ENCODE measurements around the gene SF3B4. TPM values are rescaled to one million over a fixed set of nuclear protein-coding genes. Genes with fewer than 3 reads are reported as not detected.

The SF3B4 gene
- total RNA-seq, 1 experiment from 2014 or later: 127 TPM

- Histone ChIP-seq H3K4me1 (ENCODE audit: insufficient read depth, low read length) (no peaks in the 10 kb centered on the region), H4K91ac (ENCODE audit: insufficient read length, low read depth, low read length) (no peak overlapping the region), H3K23me2 (ENCODE audit: insufficient read length, low read depth, low read length, poor library complexity, severe bottlenecking) (no peaks in the 10 kb centered on the region), H2AFZ (ENCODE audit: low read length) (no peak overlapping the region), H4K8ac (replicated peaks; ENCODE audit: insufficient read length, low read depth, low read length) (no peak overlapping the region), H3K27ac (ENCODE audit: insufficient read length, low read depth, low read length) (no peak overlapping the region), H2BK20ac (ENCODE audit: low read depth, low read length, poor library complexity, severe bottlenecking) (no peak overlapping the region), H3K18ac (ENCODE audit: insufficient read length, low read depth, low read length) (no peak overlapping the region), H3K9me3 (ENCODE audit: control insufficient read depth, low read depth, low read length) (no peaks in the 10 kb centered on the region), H3K4me2 (ENCODE audit: insufficient read depth, insufficient read length, low read length) (no peak overlapping the region), H2BK120ac (ENCODE audit: low read depth, low read length, poor library complexity, severe bottlenecking) (no peak overlapping the region), H3K79me2 (ENCODE audit: insufficient read depth, low read length) (no peaks in the 10 kb centered on the region), H3K27me3 (ENCODE audit: insufficient read depth, low read length) (no peaks in the 10 kb centered on the region), H3K4ac (ENCODE audit: low read depth, low read length) (no peak overlapping the region), H4K5ac (ENCODE audit: insufficient read length, low read depth, low read length) (no peak overlapping the region), H4K20me1 (ENCODE audit: control insufficient read depth, insufficient read depth, insufficient read length) (no peaks in the 10 kb centered on the region), H2BK5ac (ENCODE audit: insufficient read length, low read length) (no peak overlapping the region), H3K23ac (ENCODE audit: insufficient read length, low read depth, low read length) (no peak overlapping the region), H2BK15ac (ENCODE audit: low read depth, low read length) (no peak overlapping the region), H3K56ac (ENCODE audit: insufficient read length, low read depth, low read length) (no peak overlapping the region), H3K14ac (ENCODE audit: insufficient read depth, low read length) (no peak overlapping the region), H3K9ac (ENCODE audit: extremely low read depth, insufficient read length, low read length) (no peak overlapping the region), H3T11ph (ENCODE audit: low read length) (no peak overlapping the region), H3K79me1 (ENCODE audit: insufficient read depth, low read depth, low read length, poor library complexity, severe bottlenecking) (peaks cover 3% of the 10 kb centered on the region), H2BK12ac (ENCODE audit: insufficient read length, low read depth, low read length) (no peak overlapping the region), H2AK5ac (ENCODE audit: insufficient read length, low read length) (no peak overlapping the region)
- Mint-ChIP-seq H3K4me1 (no peaks in the 10 kb centered on the region), H3K27me3 (ENCODE audit: low read depth) (no peaks in the 10 kb centered on the region), H3K4me3 (no peak overlapping the region), H3K27ac (no peak overlapping the region), H3K9me3 (no peaks in the 10 kb centered on the region), H3K36me3 (ENCODE audit: insufficient read depth in 1 of 3, low read depth in 3 of 3) (peaks cover 19 to 52% (median 50%) of the 10 kb centered on the region in 3 experiments)
- no peak for TF ChIP-seq CTCF (conservative IDR thresholded peaks at IDR 0.05)
- DNase-seq: no peak
- WGBS (ENCODE audit: extremely low coverage, insufficient read length, low lambda C conversion rate): no CpG with 5 or more reads among the region's 2 CpGs
These were observed 44.9 kb upstream of the SF3B4 start for GRCh38 chr1:149972547-149972946.
